Femur (tissue), 1 donor: ENCODE results near the gene SF3B6.
A peak's percentile ranks its signal among the peaks of the same experiment; 100 is the strongest.
"Not testable (repeated sequence)": the region's sequence is repeated elsewhere in the genome, so short reads cannot be mapped to it uniquely, and the experiment has no call there.

ENCODE experiments used
- DNase-seq: peaks from one replicate; pipeline ENCODE4 v3.0.0-alpha.2; 2017

SF3B6 gene

GRCh38 chr2:24075915-24076848, at the start of gene SF3B6:
Gene SF3B6 (minus strand): TSS chr2:24076326. CDS start chr2:24076229, 97 bp downstream.
- DNase-seq = peak; percentile 98

GRCh38 chr2:24123922-24124580, 47.9 kb upstream of the SF3B6 start:
- DNase-seq = peak; percentile 69

GRCh38 chr2:24123195-24123921, 47.2 kb upstream of the SF3B6 start, which contains the start of the genes FAM228B and PFN4:
Gene FAM228B (plus strand): TSS chr2:24123469. CDS start chr2:24124362, 893 bp downstream.
Gene PFN4 (minus strand): TSS chr2:24123334. CDS start chr2:24122535, 799 bp downstream.
- peak; percentile 91 for DNase-seq

GRCh38 chr2:24122366-24123194, 46.5 kb upstream of the SF3B6 start:
- DNase-seq = no peak

- DNase-seq = peak; percentile 66
These were observed 45.3 kb upstream of the SF3B6 start for GRCh38 chr2:24121469-24121868.

GRCh38 chr2:24121066-24121465, 44.9 kb upstream of the SF3B6 start:
- peak; percentile 76 for DNase-seq

- no peak for DNase-seq
These were observed 41.8 kb upstream of the SF3B6 start for GRCh38 chr2:24117902-24118301.

- DNase-seq = no peak
These were observed 38.9 kb upstream of the SF3B6 start for GRCh38 chr2:24115057-24115456.

- DNase-seq = no peak
These were observed 35.3 kb upstream of the SF3B6 start for GRCh38 chr2:24111407-24111901.

GRCh38 chr2:24110660-24111303, 34.7 kb upstream of the SF3B6 start:
- no peak for DNase-seq

- not testable (repeated sequence) for DNase-seq
These were observed 33.3 kb upstream of the SF3B6 start for GRCh38 chr2:24109431-24109830.

- DNase-seq = no peak
These were observed 31.2 kb upstream of the SF3B6 start for GRCh38 chr2:24107336-24107735.

GRCh38 chr2:24106786-24107185, 30.7 kb upstream of the SF3B6 start:
- no peak for DNase-seq

GRCh38 chr2:24105816-24106215, 29.7 kb upstream of the SF3B6 start:
- no peak for DNase-seq

GRCh38 chr2:24104906-24105305, 28.8 kb upstream of the SF3B6 start:
- DNase-seq = no peak

- DNase-seq = no peak
These were observed 28.1 kb upstream of the SF3B6 start for GRCh38 chr2:24104110-24104650.

GRCh38 chr2:24102677-24103076, 26.6 kb upstream of the SF3B6 start:
- DNase-seq = no peak

- no peak for DNase-seq
These were observed 25.9 kb upstream of the SF3B6 start for GRCh38 chr2:24101992-24102391.

GRCh38 chr2:24100732-24101131, 24.6 kb upstream of the SF3B6 start:
- not testable (repeated sequence) for DNase-seq

GRCh38 chr2:24095171-24095677, 19.1 kb upstream of the SF3B6 start:
- DNase-seq = not testable (repeated sequence)

GRCh38 chr2:24093270-24093669, 17.1 kb upstream of the SF3B6 start:
- DNase-seq = not testable (repeated sequence)
